HG03064 (cell line): ENCODE data around the gene CD47.

ENCODE experiments used
- ATAC-seq: cut with Tn5 transposase; IDR thresholded peaks from one replicate; pipeline ENCODE4 v1.9.1; 2021; ENCODE audit warnings: low read depth; ENCODE audit not compliant: unreplicated experiment

CD47 gene

GRCh38 chr3:108090701-108091497 lies at the start of gene CD47:
TSS of gene CD47 (minus strand) at chr3:108091031. CDS start at chr3:108090908, 123 bp downstream.
- ATAC-seq: peak; percentile 54

GRCh38 chr3:108137460-108137814 lies 46.6 kb upstream of the CD47 start:
- ATAC-seq: no peak

- no peak for ATAC-seq
These were observed 46.0 kb upstream of the CD47 start for GRCh38 chr3:108136561-108137459.

GRCh38 chr3:108134555-108134880 lies 43.7 kb upstream of the CD47 start:
- ATAC-seq: no peak

- ATAC-seq: no peak
These were observed 43.2 kb upstream of the CD47 start for GRCh38 chr3:108133858-108134554.

- no peak for ATAC-seq
These were observed 42.2 kb upstream of the CD47 start for GRCh38 chr3:108133048-108133369.

- ATAC-seq: no peak
These were observed 40.8 kb upstream of the CD47 start for GRCh38 chr3:108131475-108132134.

- no peak for ATAC-seq
These were observed 40.1 kb upstream of the CD47 start for GRCh38 chr3:108130701-108131474.

GRCh38 chr3:108130236-108130635 lies 39.4 kb upstream of the CD47 start:
- no peak for ATAC-seq

GRCh38 chr3:108127301-108127988 lies 36.6 kb upstream of the CD47 start:
- ATAC-seq: no peak

GRCh38 chr3:108126348-108126747 lies 35.5 kb upstream of the CD47 start:
- no peak for ATAC-seq

- ATAC-seq: peak; percentile 45
These were observed 34.8 kb upstream of the CD47 start for GRCh38 chr3:108125550-108126071.

GRCh38 chr3:108125153-108125543 lies 34.3 kb upstream of the CD47 start:
- ATAC-seq: no peak

- ATAC-seq: peak; percentile 87
These were observed 33.7 kb upstream of the CD47 start for GRCh38 chr3:108124337-108125152.

GRCh38 chr3:108123326-108123725 lies 32.5 kb upstream of the CD47 start:
- ATAC-seq: no peak

- ATAC-seq: no peak
These were observed 31.4 kb upstream of the CD47 start for GRCh38 chr3:108122276-108122675.

- no peak for ATAC-seq
These were observed 28.7 kb upstream of the CD47 start for GRCh38 chr3:108119398-108120104.
